Measurements from ENCODE around the gene TEP1. TPM values are rescaled to one million over a fixed set of nuclear protein-coding genes. Genes with fewer than 3 reads are reported as not detected.

TEP1 gene
- total RNA-seq, 1 donor from 2014 or later: 24.1 TPM

- no peak overlapping the region for H3K4me3 ChIP-seq (ENCODE audit: low read depth, low read length)
- no peaks in the 10 kb centered on the region for H3K27me3 ChIP-seq (ENCODE audit: control insufficient read depth, insufficient read depth, low read length)
- peaks cover 1% of the 10 kb centered on the region for H3K36me3 ChIP-seq (ENCODE audit: control insufficient read depth, insufficient read depth, low read length)
- no peak for DNase-seq (ENCODE audit: low read depth)
- TF ChIP-seq CTCF (IDR thresholded peaks at IDR 0.05; ENCODE audit: insufficient read depth, low read length, poor library complexity, severe bottlenecking): peak; percentile 7
Observed at GRCh38 chr14:20350860-20351259, 62.4 kb downstream of the TEP1 start.

GRCh38 chr14:20350282-20350681 is 63.0 kb downstream of the TEP1 start:
- H3K4me3 ChIP-seq (ENCODE audit: low read depth, low read length): no peak overlapping the region
- no peak for DNase-seq (ENCODE audit: low read depth)
- no peak for TF ChIP-seq CTCF (IDR thresholded peaks at IDR 0.05; ENCODE audit: insufficient read depth, low read length, poor library complexity, severe bottlenecking)
- no peaks in the 10 kb centered on the region for H3K27me3 ChIP-seq (ENCODE audit: control insufficient read depth, insufficient read depth, low read length)
- peaks cover 1% of the 10 kb centered on the region for H3K36me3 ChIP-seq (ENCODE audit: control insufficient read depth, insufficient read depth, low read length)

- H3K27me3 ChIP-seq (ENCODE audit: control insufficient read depth, insufficient read depth, low read length): no peaks in the 10 kb centered on the region
- no peak overlapping the region for H3K4me3 ChIP-seq (ENCODE audit: low read depth, low read length)
- TF ChIP-seq CTCF (IDR thresholded peaks at IDR 0.05; ENCODE audit: insufficient read depth, low read length, poor library complexity, severe bottlenecking): no peak
- no peak for DNase-seq (ENCODE audit: low read depth)
- H3K36me3 ChIP-seq (ENCODE audit: control insufficient read depth, insufficient read depth, low read length): no peaks in the 10 kb centered on the region
Observed at GRCh38 chr14:20347747-20348146, 65.6 kb downstream of the TEP1 start.

GRCh38 chr14:20346713-20347112 is 66.6 kb downstream of the TEP1 start:
- H3K4me3 ChIP-seq (ENCODE audit: low read depth, low read length): no peak overlapping the region
- no peak for DNase-seq (ENCODE audit: low read depth)
- no peak for TF ChIP-seq CTCF (IDR thresholded peaks at IDR 0.05; ENCODE audit: insufficient read depth, low read length, poor library complexity, severe bottlenecking)
- H3K27me3 ChIP-seq (ENCODE audit: control insufficient read depth, insufficient read depth, low read length): no peaks in the 10 kb centered on the region
- no peaks in the 10 kb centered on the region for H3K36me3 ChIP-seq (ENCODE audit: control insufficient read depth, insufficient read depth, low read length)

GRCh38 chr14:20345366-20345765 is 67.9 kb downstream of the TEP1 start:
- no peak for TF ChIP-seq CTCF (IDR thresholded peaks at IDR 0.05; ENCODE audit: insufficient read depth, low read length, poor library complexity, severe bottlenecking)
- H3K36me3 ChIP-seq (ENCODE audit: control insufficient read depth, insufficient read depth, low read length): no peaks in the 10 kb centered on the region
- no peaks in the 10 kb centered on the region for H3K27me3 ChIP-seq (ENCODE audit: control insufficient read depth, insufficient read depth, low read length)
- no peak for DNase-seq (ENCODE audit: low read depth)
- no peak overlapping the region for H3K4me3 ChIP-seq (ENCODE audit: low read depth, low read length)

- DNase-seq (ENCODE audit: low read depth): no peak
- H3K4me3 ChIP-seq (ENCODE audit: low read depth, low read length): peak overlapping the region; percentile 87
- H3K27me3 ChIP-seq (ENCODE audit: control insufficient read depth, insufficient read depth, low read length): no peaks in the 10 kb centered on the region
- no peak for TF ChIP-seq CTCF (IDR thresholded peaks at IDR 0.05; ENCODE audit: insufficient read depth, low read length, poor library complexity, severe bottlenecking)
- no peaks in the 10 kb centered on the region for H3K36me3 ChIP-seq (ENCODE audit: control insufficient read depth, insufficient read depth, low read length)
Observed at GRCh38 chr14:20343862-20344220, 69.5 kb downstream of the TEP1 start.

All from kidney epithelial cell (primary cell).